GM18502 (cell line): Measurements from ENCODE around the gene EPHX1.
"Not testable (repeated sequence)": the region's sequence is repeated elsewhere in the genome, so short reads cannot be mapped to it uniquely, and the experiment has no call there.

Experiments
- ATAC-seq: cut with Tn5 transposase; IDR thresholded peaks from one replicate; pipeline ENCODE4 v1.9.1; 2021; ENCODE audit warnings: mild to moderate bottlenecking; ENCODE audit not compliant: unreplicated experiment, poor library complexity

The EPHX1 gene

GRCh38 chr1:225777058-225777582, 32.8 kb upstream of the EPHX1 start:
- peak; percentile 25 for ATAC-seq

GRCh38 chr1:225777583-225778336, 32.2 kb upstream of the EPHX1 start, which contains the start of gene SRP9:
SRP9 (plus strand) TSS chr1:225777826; CDS start chr1:225777941, 115 bp downstream.
- ATAC-seq, result peak; percentile 99

GRCh38 chr1:225778337-225778669, 31.6 kb upstream of the EPHX1 start:
- no peak for ATAC-seq

GRCh38 chr1:225779165-225779564, 30.8 kb upstream of the EPHX1 start:
- ATAC-seq, result not testable (repeated sequence)

- ATAC-seq, result no peak
Measured at GRCh38 chr1:225780134-225780533, 29.8 kb upstream of the EPHX1 start.

GRCh38 chr1:225780630-225781029, 29.3 kb upstream of the EPHX1 start:
- no peak for ATAC-seq

GRCh38 chr1:225789142-225789541, 20.8 kb upstream of the EPHX1 start:
- ATAC-seq, result not testable (repeated sequence)

- no peak for ATAC-seq
Measured at GRCh38 chr1:225794954-225795353, 15.0 kb upstream of the EPHX1 start.

GRCh38 chr1:225796097-225796496, 13.8 kb upstream of the EPHX1 start:
- ATAC-seq, result not testable (repeated sequence)

- not testable (repeated sequence) for ATAC-seq
Measured at GRCh38 chr1:225801146-225801545, 8.8 kb upstream of the EPHX1 start.

- no peak for ATAC-seq
Measured at GRCh38 chr1:225806249-225806648, 3.7 kb upstream of the EPHX1 start.

- not testable (repeated sequence) for ATAC-seq
Measured at GRCh38 chr1:225806736-225807135, 3.2 kb upstream of the EPHX1 start.

GRCh38 chr1:225808136-225808535, 1.8 kb upstream of the EPHX1 start:
- no peak for ATAC-seq

GRCh38 chr1:225810579-225811538, 935 bp downstream of the EPHX1 start:
- ATAC-seq, result not testable (repeated sequence)

GRCh38 chr1:225811622-225812487, 1.9 kb downstream of the EPHX1 start:
- no peak for ATAC-seq

- no peak for ATAC-seq
Measured at GRCh38 chr1:225812488-225813213, 2.7 kb downstream of the EPHX1 start.

- no peak for ATAC-seq
Measured at GRCh38 chr1:225813214-225813964, 3.5 kb downstream of the EPHX1 start.

GRCh38 chr1:225814381-225814780, 4.5 kb downstream of the EPHX1 start:
- no peak for ATAC-seq

- not testable (repeated sequence) for ATAC-seq
Measured at GRCh38 chr1:225815090-225815489, 5.2 kb downstream of the EPHX1 start.
